Neural cell (in vitro differentiated cells): ENCODE measurements around the gene TRIM66. TPM values are rescaled to one million over a fixed set of nuclear protein-coding genes. Genes with fewer than 3 reads are reported as not detected.

Source experiments
- H2AFZ ChIP-seq: fragments of 200-600, 300-800 bp; sonication (generic), shearing (Covaris generic); 2 replicates; pipeline ENCODE4 v1.6.0; 2014; ENCODE audit warnings: low read depth, mild to moderate bottlenecking, antibody characterized with exemption, low read length, moderate library complexity
- H3F3A ChIP-seq: fragments of 200-600 bp; shearing (Covaris generic); 2 replicates; pipeline ENCODE4 v1.6.1; 2016; ENCODE audit warnings: mild to moderate bottlenecking, moderate library complexity, mixed read lengths, antibody characterized with exemption, low read length; ENCODE audit not compliant: insufficient read depth, poor library complexity, severe bottlenecking
- H3K27ac ChIP-seq: fragments of 200-600, 300-800 bp; sonication (generic), shearing (Covaris generic); 2 replicates; pipeline ENCODE4 v1.5.1; 2014; ENCODE audit warnings: mild to moderate bottlenecking, low read length, moderate library complexity
- H3K27me3 ChIP-seq: fragments of 300-800, 200-600 bp; sonication (generic), shearing (Covaris generic); 2 replicates; pipeline ENCODE4 v1.6.0; 2014; ENCODE audit warnings: mild to moderate bottlenecking, low read depth, low read length, moderate library complexity; ENCODE audit not compliant: insufficient read depth
- H3K36me3 ChIP-seq: fragments of 300-800, 200-600 bp; sonication (generic), shearing (Covaris generic); 2 replicates; pipeline ENCODE4 v1.5.1; 2014; ENCODE audit warnings: mild to moderate bottlenecking, antibody characterized with exemption, low read length, moderate library complexity; ENCODE audit not compliant: insufficient read depth
- H3K4me2 ChIP-seq: fragments of 300-800, 200-600 bp; sonication (generic), shearing (Covaris generic); 2 replicates; pipeline ENCODE4 v1.6.0; 2014; ENCODE audit warnings: mild to moderate bottlenecking, low read length
- H3K4me3 ChIP-seq: fragments of 300-800, 200-600 bp; sonication (generic), shearing (Covaris generic); 2 replicates; pipeline ENCODE4 v1.5.1; 2014; ENCODE audit warnings: mild to moderate bottlenecking, low read length, moderate library complexity
- H3K79me2 ChIP-seq: fragments of 200-600 bp; shearing (Covaris generic); replicated peaks from 2 replicates; pipeline ENCODE4 v1.6.0; 2014; ENCODE audit warnings: mild to moderate bottlenecking, low read length, moderate library complexity; ENCODE audit not compliant: insufficient read depth
- H3K9ac ChIP-seq: fragments of 300-800, 200-600 bp; sonication (generic), shearing (Covaris generic); 2 replicates; pipeline ENCODE4 v1.6.1; 2016; ENCODE audit warnings: mild to moderate bottlenecking, low read length, mixed read lengths
- H3K9me2 ChIP-seq: fragments of 200-600 bp; shearing (Covaris generic); 2 replicates; pipeline ENCODE4 v1.6.1; 2016; ENCODE audit warnings: mild to moderate bottlenecking, low read length, mixed read lengths; ENCODE audit not compliant: insufficient read depth
- H3K9me3 ChIP-seq: fragments of 200-600, 300-800 bp; sonication (generic), shearing (Covaris generic); 2 replicates; pipeline ENCODE4 v1.6.1; 2016; ENCODE audit warnings: mild to moderate bottlenecking, mixed run types, low read length, moderate library complexity, mixed read lengths
- H4K20me1 ChIP-seq: fragments of 200-600 bp; shearing (Covaris generic); 2 replicates; pipeline ENCODE4 v1.6.1; 2016; ENCODE audit warnings: mild to moderate bottlenecking, mixed run types; ENCODE audit not compliant: insufficient read depth
- EP300 ChIP-seq: fragments of 450-650 bp; conservative IDR thresholded peaks from 2 replicates; pipeline ENCODE4 v1.6.1; 2014; ENCODE audit warnings: antibody characterized with exemption, mild to moderate bottlenecking, moderate library complexity; ENCODE audit not compliant: poor library complexity, severe bottlenecking
- EZH2 ChIP-seq: fragments of 200-600, 300-800 bp; shearing (Covaris generic), sonication (generic); IDR thresholded peaks from 2 replicates; pipeline ENCODE4 v1.6.1; 2014; ENCODE audit warnings: antibody characterized with exemption, low read length, borderline replicate concordance, mild to moderate bottlenecking; ENCODE audit not compliant: insufficient read depth, poor library complexity, severe bottlenecking
- MXI1 ChIP-seq: fragments of 450-650 bp; conservative IDR thresholded peaks from 2 replicates; pipeline ENCODE4 v1.6.1; 2014; ENCODE audit warnings: antibody characterized with exemption, mild to moderate bottlenecking; ENCODE audit not compliant: poor library complexity, severe bottlenecking
- POLR2AphosphoS5 ChIP-seq: IDR thresholded peaks from 2 replicates; pipeline ENCODE4 v1.6.1; 2012
- RAD21 ChIP-seq: fragments of 450-650 bp; conservative IDR thresholded peaks from 2 replicates; pipeline ENCODE4 v1.6.1; 2014; ENCODE audit warnings: antibody characterized with exemption, mild to moderate bottlenecking, moderate library complexity
- SMC3 ChIP-seq: fragments of 450-650 bp; conservative IDR thresholded peaks from 2 replicates; pipeline ENCODE4 v1.6.1; 2014; ENCODE audit warnings: antibody characterized with exemption, mild to moderate bottlenecking, moderate library complexity; ENCODE audit not compliant: poor library complexity
- TAF1 ChIP-seq: IDR thresholded peaks from 2 replicates; pipeline ENCODE4 v1.6.1; 2012; ENCODE audit warnings: low read depth
- polyA plus RNA-seq: library from polyadenylated mRNA; depleted of rRNA; stranded (reverse); fragments of >200 nt; gene quantifications from 2 replicates; pipeline ENCODE4 v1.2.3, GENCODE V29; 2014
- TF ChIP-seq, protein P1 (sequence below): IDR thresholded peaks from 2 replicates; pipeline ENCODE4 v1.6.1; 2012; ENCODE audit warnings: borderline replicate concordance
- TF ChIP-seq, protein P2 (sequence below): fragments of 450-650 bp; IDR thresholded peaks from 2 replicates; pipeline ENCODE4 v1.5.1; 2014; ENCODE audit warnings: antibody characterized with exemption, mild to moderate bottlenecking, moderate library complexity; ENCODE audit not compliant: poor library complexity, severe bottlenecking

Gene TRIM66
- polyA plus RNA-seq, 1 donor from 2014 or later = 0.82 TPM

DNA sequence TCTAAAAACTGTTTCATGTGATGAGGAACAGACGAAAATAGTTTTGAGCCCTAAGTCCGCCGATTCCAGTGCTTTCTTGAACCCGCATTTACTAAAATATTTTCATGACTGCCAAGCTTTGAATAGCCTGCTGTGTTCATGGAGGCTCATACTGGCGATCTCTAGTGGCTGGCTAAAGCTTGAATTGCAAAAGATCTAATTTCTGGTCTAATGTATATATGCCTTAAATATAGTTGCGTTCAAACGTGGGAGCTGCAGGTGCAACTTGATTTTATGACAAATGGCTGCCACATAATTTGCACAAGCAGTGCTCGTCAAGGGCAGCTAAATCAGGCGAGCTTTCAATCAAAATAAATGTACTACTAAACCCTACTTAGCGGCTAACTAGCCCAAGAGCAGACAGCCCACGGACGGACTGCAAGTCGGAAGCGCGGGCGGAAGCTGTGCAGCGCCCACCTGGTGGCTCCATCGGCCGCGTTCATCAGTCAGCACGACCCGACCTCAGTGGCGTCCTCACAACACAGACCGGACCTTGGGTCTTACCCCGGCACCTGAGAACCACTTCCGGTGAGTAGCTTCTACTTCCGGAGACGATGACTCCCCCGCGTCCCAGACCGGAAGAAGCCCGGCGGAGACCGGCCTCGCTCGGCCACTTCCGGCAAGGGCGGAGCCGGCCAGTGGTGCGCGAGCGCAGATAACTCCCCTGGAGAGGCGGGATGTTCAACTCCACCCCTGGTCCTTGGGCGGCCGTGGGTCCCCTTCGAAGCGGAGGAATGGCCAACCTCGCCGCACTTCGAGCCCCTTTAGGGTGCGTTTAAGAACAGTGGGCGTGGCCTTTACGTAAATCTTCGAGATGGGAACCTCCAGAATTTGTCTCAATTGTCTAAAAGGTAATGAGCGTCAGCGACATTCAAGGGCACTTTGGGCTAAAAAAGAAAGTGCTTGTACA lies 6.2 kb upstream of the TRIM66 start:
- Histone ChIP-seq H3K36me3 (peaks cover 8% of the 10 kb centered on the region), H2AFZ (peak overlapping the region; percentile 78), H3K27ac (peak overlapping the region; percentile 84), H3K79me2 (peaks cover 8% of the 10 kb centered on the region), H3F3A (peaks cover 13% of the 10 kb centered on the region), H3K4me3 (peak overlapping the region; percentile 84), H3K9ac (peak overlapping the region; percentile 80), H4K20me1 (no peaks in the 10 kb centered on the region), H3K9me3 (no peaks in the 10 kb centered on the region), H3K27me3 (no peaks in the 10 kb centered on the region), H3K9me2 (no peaks in the 10 kb centered on the region), H3K4me2 (peak overlapping the region; percentile 99)
- TF ChIP-seq TAF1 = no peak
- peak; percentile 95 for TF ChIP-seq MXI1
- TF ChIP-seq SMC3 = peak; percentile 65
- TF ChIP-seq EZH2 = no peak
- TF ChIP-seq, protein P1, sequence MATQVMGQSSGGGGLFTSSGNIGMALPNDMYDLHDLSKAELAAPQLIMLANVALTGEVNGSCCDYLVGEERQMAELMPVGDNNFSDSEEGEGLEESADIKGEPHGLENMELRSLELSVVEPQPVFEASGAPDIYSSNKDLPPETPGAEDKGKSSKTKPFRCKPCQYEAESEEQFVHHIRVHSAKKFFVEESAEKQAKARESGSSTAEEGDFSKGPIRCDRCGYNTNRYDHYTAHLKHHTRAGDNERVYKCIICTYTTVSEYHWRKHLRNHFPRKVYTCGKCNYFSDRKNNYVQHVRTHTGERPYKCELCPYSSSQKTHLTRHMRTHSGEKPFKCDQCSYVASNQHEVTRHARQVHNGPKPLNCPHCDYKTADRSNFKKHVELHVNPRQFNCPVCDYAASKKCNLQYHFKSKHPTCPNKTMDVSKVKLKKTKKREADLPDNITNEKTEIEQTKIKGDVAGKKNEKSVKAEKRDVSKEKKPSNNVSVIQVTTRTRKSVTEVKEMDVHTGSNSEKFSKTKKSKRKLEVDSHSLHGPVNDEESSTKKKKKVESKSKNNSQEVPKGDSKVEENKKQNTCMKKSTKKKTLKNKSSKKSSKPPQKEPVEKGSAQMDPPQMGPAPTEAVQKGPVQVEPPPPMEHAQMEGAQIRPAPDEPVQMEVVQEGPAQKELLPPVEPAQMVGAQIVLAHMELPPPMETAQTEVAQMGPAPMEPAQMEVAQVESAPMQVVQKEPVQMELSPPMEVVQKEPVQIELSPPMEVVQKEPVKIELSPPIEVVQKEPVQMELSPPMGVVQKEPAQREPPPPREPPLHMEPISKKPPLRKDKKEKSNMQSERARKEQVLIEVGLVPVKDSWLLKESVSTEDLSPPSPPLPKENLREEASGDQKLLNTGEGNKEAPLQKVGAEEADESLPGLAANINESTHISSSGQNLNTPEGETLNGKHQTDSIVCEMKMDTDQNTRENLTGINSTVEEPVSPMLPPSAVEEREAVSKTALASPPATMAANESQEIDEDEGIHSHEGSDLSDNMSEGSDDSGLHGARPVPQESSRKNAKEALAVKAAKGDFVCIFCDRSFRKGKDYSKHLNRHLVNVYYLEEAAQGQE = peak; percentile 50
- peak; percentile 60 for TF ChIP-seq RAD21
- TF ChIP-seq EP300 = peak; percentile 46
- TF ChIP-seq POLR2AphosphoS5 = peak; percentile 88
- TF ChIP-seq, protein P2, sequence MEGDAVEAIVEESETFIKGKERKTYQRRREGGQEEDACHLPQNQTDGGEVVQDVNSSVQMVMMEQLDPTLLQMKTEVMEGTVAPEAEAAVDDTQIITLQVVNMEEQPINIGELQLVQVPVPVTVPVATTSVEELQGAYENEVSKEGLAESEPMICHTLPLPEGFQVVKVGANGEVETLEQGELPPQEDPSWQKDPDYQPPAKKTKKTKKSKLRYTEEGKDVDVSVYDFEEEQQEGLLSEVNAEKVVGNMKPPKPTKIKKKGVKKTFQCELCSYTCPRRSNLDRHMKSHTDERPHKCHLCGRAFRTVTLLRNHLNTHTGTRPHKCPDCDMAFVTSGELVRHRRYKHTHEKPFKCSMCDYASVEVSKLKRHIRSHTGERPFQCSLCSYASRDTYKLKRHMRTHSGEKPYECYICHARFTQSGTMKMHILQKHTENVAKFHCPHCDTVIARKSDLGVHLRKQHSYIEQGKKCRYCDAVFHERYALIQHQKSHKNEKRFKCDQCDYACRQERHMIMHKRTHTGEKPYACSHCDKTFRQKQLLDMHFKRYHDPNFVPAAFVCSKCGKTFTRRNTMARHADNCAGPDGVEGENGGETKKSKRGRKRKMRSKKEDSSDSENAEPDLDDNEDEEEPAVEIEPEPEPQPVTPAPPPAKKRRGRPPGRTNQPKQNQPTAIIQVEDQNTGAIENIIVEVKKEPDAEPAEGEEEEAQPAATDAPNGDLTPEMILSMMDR = peak; percentile 51

DNA sequence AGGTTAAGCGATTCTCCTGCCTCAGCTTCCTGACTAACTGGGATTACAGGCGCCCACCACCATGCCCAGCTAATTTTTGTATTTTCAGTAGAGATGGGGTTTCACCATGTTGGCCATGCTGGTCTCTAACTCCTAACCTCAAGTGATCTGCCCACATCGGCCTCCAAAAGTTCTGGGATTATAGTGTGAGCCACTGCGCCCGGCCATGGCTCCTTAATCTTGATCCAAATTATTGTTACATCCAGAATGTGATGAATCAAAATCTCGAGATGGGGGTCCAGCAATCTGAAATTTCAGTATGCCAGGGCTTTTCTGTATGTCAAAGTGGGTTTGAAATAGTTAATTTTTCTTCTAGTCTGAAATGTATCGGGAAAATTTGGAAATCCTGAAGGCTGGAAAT lies 3.9 kb upstream of the TRIM66 start:
- no peaks in the 10 kb centered on the region for H3K9me3 ChIP-seq
- peaks cover 13% of the 10 kb centered on the region for H3F3A ChIP-seq
- no peak overlapping the region for H2AFZ ChIP-seq
- H3K79me2 ChIP-seq = peaks cover 19% of the 10 kb centered on the region
- H4K20me1 ChIP-seq = no peaks in the 10 kb centered on the region
- no peak overlapping the region for H3K4me3 ChIP-seq
- TF ChIP-seq, protein P1 = no peak
- TF ChIP-seq POLR2AphosphoS5 = no peak
- TF ChIP-seq EP300 = no peak
- TF ChIP-seq RAD21 = no peak
- TF ChIP-seq EZH2 = no peak
- TF ChIP-seq MXI1 = no peak
- no peak for TF ChIP-seq SMC3
- TF ChIP-seq, protein P2 = no peak
- TF ChIP-seq TAF1 = no peak
- no peak overlapping the region for H3K27ac ChIP-seq
- H3K27me3 ChIP-seq = no peaks in the 10 kb centered on the region
- no peak overlapping the region for H3K9ac ChIP-seq
- H3K9me2 ChIP-seq = no peaks in the 10 kb centered on the region
- peaks cover 8% of the 10 kb centered on the region for H3K36me3 ChIP-seq
- no peak overlapping the region for H3K4me2 ChIP-seq
